Tibial nerve (tissue), 4 donors: Measurements from ENCODE around the gene DLG4.

Experiments
- EP300 ChIP-seq, 2 donors: sonication (generic); formaldehyde crosslinking; IDR thresholded peaks; one replicate each; pipeline ENCODE4 v1.6.1; 2017; ENCODE audit warnings: antibody characterized with exemption in 2 of 2, mild to moderate bottlenecking in 1 of 2
- POLR2A ChIP-seq, 2 donors: fragments of 450-650 bp; IDR thresholded peaks; one replicate each; pipeline ENCODE4 v1.6.1; 2017; ENCODE audit warnings: antibody characterized with exemption in 2 of 2, mild to moderate bottlenecking in 2 of 2, moderate library complexity in 2 of 2
- TF ChIP-seq, protein P1 (sequence below), 5 experiments: fragments of 200-600 bp in 3 of 5; fragments of 450-650 bp in 2 of 5; sonication (generic) in 3 of 5; IDR thresholded peaks; one replicate each; pipeline ENCODE4 v1.5.1; 2016 to 2019; ENCODE audit warnings: antibody characterized with exemption in 5 of 5, mild to moderate bottlenecking in 3 of 5, moderate library complexity in 2 of 5

DNA sequence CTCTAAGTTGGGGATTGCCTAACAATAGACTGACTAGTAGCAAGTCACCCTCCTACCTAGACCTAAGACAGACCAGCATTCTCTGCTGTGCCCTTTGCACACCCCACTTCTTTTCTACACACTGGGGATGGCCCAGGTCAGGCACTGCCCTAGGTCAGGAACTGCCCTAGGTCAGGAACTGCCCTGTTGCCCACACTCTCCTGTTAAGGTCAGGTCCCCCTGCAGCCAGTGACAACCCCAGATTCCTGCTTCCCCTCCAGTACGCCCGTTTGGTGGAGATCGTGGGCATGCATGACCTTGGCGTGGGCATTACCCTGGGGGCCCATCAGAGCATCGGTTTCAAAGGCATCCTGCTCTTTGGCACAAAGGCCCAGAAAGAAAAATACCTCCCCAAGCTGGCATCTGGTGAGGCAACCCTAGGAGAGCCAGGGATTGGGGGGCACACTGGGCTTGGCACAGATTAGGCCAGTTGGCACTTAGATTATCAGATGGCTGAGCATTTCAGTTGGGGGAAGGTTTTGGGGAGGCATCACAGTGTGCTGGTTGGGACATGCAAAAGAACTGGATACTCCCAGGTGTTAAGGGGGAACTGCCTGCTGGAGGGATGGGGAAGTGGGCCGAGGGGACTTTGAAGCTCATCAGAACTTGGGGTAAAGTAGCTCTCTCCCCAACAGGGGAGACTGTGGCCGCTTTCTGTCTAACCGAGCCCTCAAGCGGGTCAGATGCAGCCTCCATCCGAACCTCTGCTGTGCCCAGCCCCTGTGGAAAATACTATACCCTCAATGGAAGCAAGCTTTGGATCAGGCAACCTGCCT is 1.8 kb upstream of the DLG4 start:
- TF ChIP-seq, protein P1, sequence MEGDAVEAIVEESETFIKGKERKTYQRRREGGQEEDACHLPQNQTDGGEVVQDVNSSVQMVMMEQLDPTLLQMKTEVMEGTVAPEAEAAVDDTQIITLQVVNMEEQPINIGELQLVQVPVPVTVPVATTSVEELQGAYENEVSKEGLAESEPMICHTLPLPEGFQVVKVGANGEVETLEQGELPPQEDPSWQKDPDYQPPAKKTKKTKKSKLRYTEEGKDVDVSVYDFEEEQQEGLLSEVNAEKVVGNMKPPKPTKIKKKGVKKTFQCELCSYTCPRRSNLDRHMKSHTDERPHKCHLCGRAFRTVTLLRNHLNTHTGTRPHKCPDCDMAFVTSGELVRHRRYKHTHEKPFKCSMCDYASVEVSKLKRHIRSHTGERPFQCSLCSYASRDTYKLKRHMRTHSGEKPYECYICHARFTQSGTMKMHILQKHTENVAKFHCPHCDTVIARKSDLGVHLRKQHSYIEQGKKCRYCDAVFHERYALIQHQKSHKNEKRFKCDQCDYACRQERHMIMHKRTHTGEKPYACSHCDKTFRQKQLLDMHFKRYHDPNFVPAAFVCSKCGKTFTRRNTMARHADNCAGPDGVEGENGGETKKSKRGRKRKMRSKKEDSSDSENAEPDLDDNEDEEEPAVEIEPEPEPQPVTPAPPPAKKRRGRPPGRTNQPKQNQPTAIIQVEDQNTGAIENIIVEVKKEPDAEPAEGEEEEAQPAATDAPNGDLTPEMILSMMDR (IDR thresholded peaks at IDR 0.05), result no peak
- no peak for TF ChIP-seq POLR2A (IDR thresholded peaks at IDR 0.05)
- TF ChIP-seq EP300 (IDR thresholded peaks at IDR 0.05), result no peak
